Panc1 (cell line): Measurements from ENCODE around the gene ZNF469.

Source experiments
- POLR2AphosphoS5 ChIP-seq: IDR thresholded peaks from 2 replicates; pipeline ENCODE4 v1.6.1; 2012; ENCODE audit warnings: mild to moderate bottlenecking, low read depth, low read length, moderate library complexity
- TCF7L2 ChIP-seq: IDR thresholded peaks from 2 replicates; pipeline ENCODE4 v1.6.1; 2011; ENCODE audit warnings: mild to moderate bottlenecking, low read depth, low read length, inconsistent platforms
- TF ChIP-seq, protein P1 (sequence below): fragments of 450-650 bp; IDR thresholded peaks from 2 replicates; pipeline ENCODE4 v1.5.1; 2017; ENCODE audit warnings: mild to moderate bottlenecking
- TF ChIP-seq, protein P2 (sequence below), 2 experiments: IDR thresholded peaks; 2 replicates each; pipeline ENCODE4 v1.6.1; 2011 to 2012; ENCODE audit warnings: low read depth in 2 of 2, control low read depth in 1 of 2, low read length in 1 of 2, mild to moderate bottlenecking in 1 of 2, moderate library complexity in 1 of 2; ENCODE audit not compliant: insufficient read depth in 1 of 2

DNA sequence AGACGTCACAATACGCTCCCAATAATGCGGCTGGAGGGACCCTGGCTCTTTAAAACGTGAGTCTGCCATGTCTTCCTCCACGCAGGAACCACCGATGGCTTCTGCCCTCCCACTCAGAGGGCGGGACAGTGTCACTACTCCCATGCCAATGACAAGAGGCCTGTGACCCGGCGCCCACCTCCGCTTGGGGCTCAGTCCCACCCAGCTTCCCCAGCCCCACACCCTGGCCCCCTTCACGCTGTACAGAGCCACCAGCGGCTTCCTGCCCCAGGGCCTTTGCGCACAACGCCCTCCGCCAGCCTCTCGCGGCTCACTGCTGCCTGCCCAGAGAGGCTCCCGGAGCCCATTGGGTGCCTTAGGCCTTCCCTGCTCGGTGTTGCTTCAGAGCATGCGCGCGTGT is 29.5 kb upstream of the ZNF469 start:
- TF ChIP-seq, protein P1, sequence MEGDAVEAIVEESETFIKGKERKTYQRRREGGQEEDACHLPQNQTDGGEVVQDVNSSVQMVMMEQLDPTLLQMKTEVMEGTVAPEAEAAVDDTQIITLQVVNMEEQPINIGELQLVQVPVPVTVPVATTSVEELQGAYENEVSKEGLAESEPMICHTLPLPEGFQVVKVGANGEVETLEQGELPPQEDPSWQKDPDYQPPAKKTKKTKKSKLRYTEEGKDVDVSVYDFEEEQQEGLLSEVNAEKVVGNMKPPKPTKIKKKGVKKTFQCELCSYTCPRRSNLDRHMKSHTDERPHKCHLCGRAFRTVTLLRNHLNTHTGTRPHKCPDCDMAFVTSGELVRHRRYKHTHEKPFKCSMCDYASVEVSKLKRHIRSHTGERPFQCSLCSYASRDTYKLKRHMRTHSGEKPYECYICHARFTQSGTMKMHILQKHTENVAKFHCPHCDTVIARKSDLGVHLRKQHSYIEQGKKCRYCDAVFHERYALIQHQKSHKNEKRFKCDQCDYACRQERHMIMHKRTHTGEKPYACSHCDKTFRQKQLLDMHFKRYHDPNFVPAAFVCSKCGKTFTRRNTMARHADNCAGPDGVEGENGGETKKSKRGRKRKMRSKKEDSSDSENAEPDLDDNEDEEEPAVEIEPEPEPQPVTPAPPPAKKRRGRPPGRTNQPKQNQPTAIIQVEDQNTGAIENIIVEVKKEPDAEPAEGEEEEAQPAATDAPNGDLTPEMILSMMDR: no peak
- TF ChIP-seq POLR2AphosphoS5 (no peak), TCF7L2 (no peak)
- TF ChIP-seq, protein P2, sequence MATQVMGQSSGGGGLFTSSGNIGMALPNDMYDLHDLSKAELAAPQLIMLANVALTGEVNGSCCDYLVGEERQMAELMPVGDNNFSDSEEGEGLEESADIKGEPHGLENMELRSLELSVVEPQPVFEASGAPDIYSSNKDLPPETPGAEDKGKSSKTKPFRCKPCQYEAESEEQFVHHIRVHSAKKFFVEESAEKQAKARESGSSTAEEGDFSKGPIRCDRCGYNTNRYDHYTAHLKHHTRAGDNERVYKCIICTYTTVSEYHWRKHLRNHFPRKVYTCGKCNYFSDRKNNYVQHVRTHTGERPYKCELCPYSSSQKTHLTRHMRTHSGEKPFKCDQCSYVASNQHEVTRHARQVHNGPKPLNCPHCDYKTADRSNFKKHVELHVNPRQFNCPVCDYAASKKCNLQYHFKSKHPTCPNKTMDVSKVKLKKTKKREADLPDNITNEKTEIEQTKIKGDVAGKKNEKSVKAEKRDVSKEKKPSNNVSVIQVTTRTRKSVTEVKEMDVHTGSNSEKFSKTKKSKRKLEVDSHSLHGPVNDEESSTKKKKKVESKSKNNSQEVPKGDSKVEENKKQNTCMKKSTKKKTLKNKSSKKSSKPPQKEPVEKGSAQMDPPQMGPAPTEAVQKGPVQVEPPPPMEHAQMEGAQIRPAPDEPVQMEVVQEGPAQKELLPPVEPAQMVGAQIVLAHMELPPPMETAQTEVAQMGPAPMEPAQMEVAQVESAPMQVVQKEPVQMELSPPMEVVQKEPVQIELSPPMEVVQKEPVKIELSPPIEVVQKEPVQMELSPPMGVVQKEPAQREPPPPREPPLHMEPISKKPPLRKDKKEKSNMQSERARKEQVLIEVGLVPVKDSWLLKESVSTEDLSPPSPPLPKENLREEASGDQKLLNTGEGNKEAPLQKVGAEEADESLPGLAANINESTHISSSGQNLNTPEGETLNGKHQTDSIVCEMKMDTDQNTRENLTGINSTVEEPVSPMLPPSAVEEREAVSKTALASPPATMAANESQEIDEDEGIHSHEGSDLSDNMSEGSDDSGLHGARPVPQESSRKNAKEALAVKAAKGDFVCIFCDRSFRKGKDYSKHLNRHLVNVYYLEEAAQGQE (IDR thresholded peaks at IDR 0.05; ENCODE audit: insufficient read depth in 1 of 2, low read depth in 2 of 2, low read length in 1 of 2): no peak
